ENCODE results near the gene GPR21.

- TF ChIP-seq CTCF (conservative IDR thresholded peaks at IDR 0.05), result no peak
- no peak for TF ChIP-seq EZH2 (IDR thresholded peaks at IDR 0.05; ENCODE audit: low read depth)
Observed at GRCh38 chr9:123033352-123033751, at the start of gene GPR21.

Measured in PC-9 (cell line).